GM12878 (cell line): ENCODE results near the gene TFR2. TPM values are rescaled to one million over a fixed set of nuclear protein-coding genes. Genes with fewer than 3 reads are reported as not detected.
A peak's percentile ranks its signal among the peaks of the same experiment; 100 is the strongest.

Source experiments
- ATAC-seq: fragments of 200-7000 bp; cut with Tn5 transposase; 3 replicates; pipeline ENCODE4 v1.9.1; 2020; ENCODE audit warnings: mild to moderate bottlenecking, moderate library complexity
- BruUV-seq: library from RNA; stranded (reverse); fragments of 400-500 nt; replicated peaks from 2 replicates; lab custom pipeline; 2021; lab: Mats Ljungman, UMichigan
- CTCF ChIA-PET: fragments of 300-600 bp; sonication (Branson Sonifier 250); formaldehyde crosslinking; extraction: SDS; loops from one replicate; lab custom pipeline; 2021; ENCODE audit warnings: inconsistent platforms; lab: Yijun Ruan, JAX
- POLR2A ChIA-PET: fragments of 350-600 bp; formaldehyde crosslinking; extraction: SDS; loops from one replicate; lab custom pipeline; 2021; ENCODE audit warnings: inconsistent platforms; lab: Charles Lee
- RAD21 ChIA-PET: fragments of 300-600 bp; sonication (Branson Sonifier 250); formaldehyde crosslinking; loops from one replicate; lab custom pipeline; 2023; ENCODE audit warnings: antibody characterized with exemption; ENCODE audit not compliant: unreplicated experiment; lab: Charles Lee
- SMC1A ChIA-PET: fragments of 300-600 bp; sonication (Branson Sonifier 250); formaldehyde crosslinking; loops from one replicate; lab custom pipeline; 2023; ENCODE audit not compliant: unreplicated experiment, uncharacterized antibody; lab: Charles Lee
- DNase-seq: peaks from one replicate; pipeline ENCODE4 v3.0.0-alpha.2; 2011; ENCODE audit warnings: low read depth, low spot score
- FAIRE-seq: peaks from 3 replicates; lab custom pipeline; 2011; peaks lifted over from hg19 to GRCh38; lab: Jason Lieb, UNC
- H2AFZ ChIP-seq: 2 replicates; pipeline ENCODE4 v1.6.0; 2011; ENCODE audit warnings: low read depth, low read length, control low read depth; ENCODE audit not compliant: control insufficient read depth
- H3K27ac ChIP-seq: 2 replicates; pipeline ENCODE4 v1.5.1; 2011; ENCODE audit warnings: control low read depth; ENCODE audit not compliant: control insufficient read depth, insufficient read depth
- H3K27me3 ChIP-seq, 2 experiments: replicated peaks in 1 of 2; 2 replicates each; pipeline versions ENCODE4 v1.6.0 to v1.6.1; 2011; ENCODE audit warnings: low read length in 1 of 2; ENCODE audit not compliant: control insufficient read depth in 2 of 2, insufficient read depth in 2 of 2
- H3K36me3 ChIP-seq, 2 experiments: 2 replicates each; pipeline ENCODE4 v1.5.1; 2011; ENCODE audit warnings: low read length in 1 of 2; ENCODE audit not compliant: control insufficient read depth in 2 of 2, insufficient read depth in 2 of 2
- H3K4me1 ChIP-seq: 2 replicates; pipeline ENCODE4 v1.6.1; 2011; ENCODE audit warnings: mild to moderate bottlenecking, low read length, moderate library complexity, mixed read lengths; ENCODE audit not compliant: control insufficient read depth, insufficient read depth
- H3K4me2 ChIP-seq: 2 replicates; pipeline ENCODE4 v1.6.0; 2011; ENCODE audit warnings: control low read depth; ENCODE audit not compliant: control insufficient read depth, insufficient read depth
- H3K4me3 ChIP-seq: fragments of 200-600 bp; sonication (generic); 2 replicates; pipeline ENCODE4 v1.5.1; 2016
- H3K79me2 ChIP-seq: 2 replicates; pipeline ENCODE4 v1.6.0; 2011; ENCODE audit warnings: low read length; ENCODE audit not compliant: control insufficient read depth, insufficient read depth
- H3K9ac ChIP-seq: 2 replicates; pipeline ENCODE4 v1.8.0; 2011; ENCODE audit warnings: low read length, control low read depth, mixed read lengths; ENCODE audit not compliant: control insufficient read depth, insufficient read depth
- H3K9me3 ChIP-seq: replicated peaks from 3 replicates; pipeline ENCODE4 v1.5.1; 2011; ENCODE audit warnings: mild to moderate bottlenecking, low read length; ENCODE audit not compliant: control insufficient read depth, insufficient read depth
- H4K20me1 ChIP-seq: 2 replicates; pipeline ENCODE4 v1.6.0; 2011; ENCODE audit not compliant: control insufficient read depth, insufficient read depth
- BACH1 ChIP-seq: fragments of 450-650 bp; IDR thresholded peaks from 2 replicates; pipeline ENCODE4 v1.6.1; 2017; ENCODE audit warnings: mild to moderate bottlenecking, borderline replicate concordance
- EGR1 ChIP-seq, 2 experiments: IDR thresholded peaks; 1 replicate in 1 of 2; 2 replicates in 1 of 2; pipeline ENCODE4 v1.6.1; 2011 to 2012; ENCODE audit warnings: low read depth in 2 of 2, low read length in 2 of 2, borderline replicate concordance in 1 of 2, mild to moderate bottlenecking in 1 of 2, moderate library complexity in 1 of 2
- GATAD2B ChIP-seq: fragments of 450-650 bp; conservative IDR thresholded peaks from 2 replicates; pipeline ENCODE4 v1.6.1; 2017; ENCODE audit warnings: low read depth, mild to moderate bottlenecking, moderate library complexity
- IKZF2 ChIP-seq, 2 experiments: fragments of 450-650 bp; IDR thresholded peaks; 2 replicates each; pipeline ENCODE4 v1.6.1; 2017; ENCODE audit warnings: mild to moderate bottlenecking in 2 of 2, moderate library complexity in 2 of 2
- JUNB ChIP-seq: IDR thresholded peaks from 2 replicates; pipeline ENCODE4 v1.6.1; 2016; ENCODE audit warnings: antibody characterized with exemption, mild to moderate bottlenecking
- SMARCA5 ChIP-seq: fragments of 450-650 bp; IDR thresholded peaks from 2 replicates; pipeline ENCODE4 v1.6.1; 2017; ENCODE audit warnings: mild to moderate bottlenecking
- ZNF207 ChIP-seq: fragments of 450-650 bp; IDR thresholded peaks from 2 replicates; pipeline ENCODE4 v1.6.1; 2014; ENCODE audit warnings: antibody characterized with exemption, mild to moderate bottlenecking, borderline replicate concordance
- ZSCAN29 ChIP-seq: fragments of 450-650 bp; IDR thresholded peaks from 2 replicates; pipeline ENCODE4 v1.6.1; 2017; ENCODE audit warnings: mild to moderate bottlenecking, moderate library complexity
- WGBS: methylation state at CpG from one replicate; pipeline ENCODE4 v1.1.6; 2016; ENCODE audit warnings: low lambda C conversion rate; ENCODE audit not compliant: insufficient replicate concordance, insufficient coverage; ENCODE audit errors: missing lambda C conversion rate; 5-methylcytosine and 5-hydroxymethylcytosine counted together
- in situ Hi-C: fragments of 300-500 bp; cut with MboI; formaldehyde crosslinking; loops from 9 replicates; pipeline ENCODE4 v1.14.3; 2018; ENCODE audit warnings: mixed read lengths
- intact Hi-C: fragments of 100-400 bp; cut with micrococcal nuclease; formaldehyde crosslinking; loops from one replicate; pipeline ENCODE4 v1.14.2; 2022; ENCODE audit not compliant: unreplicated experiment
- polyA plus RNA-seq, 11 experiments: library from polyadenylated mRNA; depleted of rRNA in 4 of 11; unstranded in 6 of 11; stranded (reverse) in 5 of 11; fragments of >200 nt; fragmentation: Nextera tagmentation in 4 of 11; fragmentation: Illumina TruSeq in 1 of 11; extraction: Ambion mirVana in 4 of 11; extraction: Trizol in 1 of 11; gene quantifications; 1 replicate in 1 of 11; 2 replicates in 10 of 11; pipeline versions ENCODE4 v1.2.1 to v1.2.3, GENCODE V29; 2011 to 2016; ENCODE audit warnings: inconsistent platforms in 2 of 11, missing spikeins in 2 of 11, low read depth in 1 of 11
- total RNA-seq, 4 experiments: library from RNA; depleted of rRNA in 3 of 4; stranded (reverse); fragments of >200 nt in 3 of 4; fragmentation: Illumina TruSeq in 1 of 4; extraction: Trizol in 1 of 4; gene quantifications; 2 replicates each; pipeline versions ENCODE4 v1.2.1 to v1.2.3, GENCODE V29; 2013 to 2021
- TF ChIP-seq, protein P1 (sequence below): fragments of 450-650 bp; IDR thresholded peaks from 2 replicates; pipeline ENCODE4 v1.6.1; 2017; ENCODE audit warnings: mild to moderate bottlenecking, moderate library complexity
- TF ChIP-seq, protein P2 (sequence below), 3 experiments: IDR thresholded peaks in 2 of 3; conservative IDR thresholded peaks in 1 of 3; 2 replicates each; pipeline ENCODE4 v1.5.1; 2011; ENCODE audit warnings: low read depth in 3 of 3, low read length in 3 of 3, mild to moderate bottlenecking in 3 of 3, control low read depth in 2 of 3, moderate library complexity in 2 of 3, inconsistent platforms in 1 of 3, mixed read lengths in 1 of 3; ENCODE audit not compliant: control insufficient read depth in 2 of 3, insufficient read depth in 1 of 3; ENCODE audit errors: extremely low read depth in 1 of 3
- TF ChIP-seq, protein P3 (sequence below): fragments of 450-650 bp; formaldehyde crosslinking; IDR thresholded peaks from 2 replicates; pipeline ENCODE4 v1.5.0; 2022; ENCODE audit warnings: mild to moderate bottlenecking, missing genetic modification characterization

TFR2 gene
- total and polyA plus RNA-seq, 10 of the 15 experiments (the other 5 are each of a cell fraction or from before 2014, with no cell fraction given): 0.30 to 7.2 (median 1.8) TPM

DNA sequence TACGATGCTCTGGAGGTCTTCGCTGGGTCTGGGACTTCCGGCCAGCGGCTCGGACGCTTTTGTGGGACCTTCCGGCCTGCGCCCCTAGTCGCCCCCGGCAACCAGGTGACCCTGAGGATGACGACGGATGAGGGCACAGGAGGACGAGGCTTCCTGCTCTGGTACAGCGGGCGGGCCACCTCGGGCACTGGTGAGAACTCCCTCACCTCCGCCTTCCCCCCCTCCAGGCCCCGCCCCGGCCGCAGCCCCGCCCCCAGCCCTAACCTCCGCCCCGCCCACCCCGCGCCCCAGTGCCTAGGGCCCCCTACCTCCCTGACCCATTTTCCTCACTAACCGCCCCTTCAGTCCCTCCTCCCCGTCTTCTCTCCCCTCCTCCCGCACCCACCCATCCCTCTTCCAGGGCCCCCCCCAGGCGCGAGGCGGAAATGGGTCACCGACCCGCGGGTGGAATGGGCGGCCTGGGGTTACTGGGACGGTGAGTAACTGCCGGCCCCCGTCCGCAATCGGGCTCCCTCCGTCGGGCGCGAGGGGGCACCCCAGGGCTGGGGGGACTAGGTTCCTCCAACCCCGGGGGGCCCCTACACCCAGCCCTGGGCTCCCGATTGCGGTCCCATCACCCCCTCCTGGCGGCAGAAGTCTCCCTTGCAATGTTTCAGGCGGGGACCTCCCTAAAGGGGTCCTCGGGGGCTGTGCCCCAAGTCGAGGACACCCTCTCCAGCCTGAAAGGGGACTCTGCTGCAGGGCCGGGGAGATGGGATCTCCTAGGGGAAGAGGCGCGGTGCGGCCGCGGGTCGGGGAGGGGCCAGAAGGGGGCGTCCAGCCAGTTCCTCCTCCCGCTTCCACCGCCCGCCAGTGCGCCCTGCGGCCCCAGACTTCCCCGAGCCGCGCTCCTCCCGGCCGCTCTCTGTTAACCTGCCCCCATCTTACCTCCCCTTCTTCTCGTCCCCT is 37.0 kb downstream of the TFR2 start:
- BruUV-seq: no TSS peak
- TF ChIP-seq, protein P1, sequence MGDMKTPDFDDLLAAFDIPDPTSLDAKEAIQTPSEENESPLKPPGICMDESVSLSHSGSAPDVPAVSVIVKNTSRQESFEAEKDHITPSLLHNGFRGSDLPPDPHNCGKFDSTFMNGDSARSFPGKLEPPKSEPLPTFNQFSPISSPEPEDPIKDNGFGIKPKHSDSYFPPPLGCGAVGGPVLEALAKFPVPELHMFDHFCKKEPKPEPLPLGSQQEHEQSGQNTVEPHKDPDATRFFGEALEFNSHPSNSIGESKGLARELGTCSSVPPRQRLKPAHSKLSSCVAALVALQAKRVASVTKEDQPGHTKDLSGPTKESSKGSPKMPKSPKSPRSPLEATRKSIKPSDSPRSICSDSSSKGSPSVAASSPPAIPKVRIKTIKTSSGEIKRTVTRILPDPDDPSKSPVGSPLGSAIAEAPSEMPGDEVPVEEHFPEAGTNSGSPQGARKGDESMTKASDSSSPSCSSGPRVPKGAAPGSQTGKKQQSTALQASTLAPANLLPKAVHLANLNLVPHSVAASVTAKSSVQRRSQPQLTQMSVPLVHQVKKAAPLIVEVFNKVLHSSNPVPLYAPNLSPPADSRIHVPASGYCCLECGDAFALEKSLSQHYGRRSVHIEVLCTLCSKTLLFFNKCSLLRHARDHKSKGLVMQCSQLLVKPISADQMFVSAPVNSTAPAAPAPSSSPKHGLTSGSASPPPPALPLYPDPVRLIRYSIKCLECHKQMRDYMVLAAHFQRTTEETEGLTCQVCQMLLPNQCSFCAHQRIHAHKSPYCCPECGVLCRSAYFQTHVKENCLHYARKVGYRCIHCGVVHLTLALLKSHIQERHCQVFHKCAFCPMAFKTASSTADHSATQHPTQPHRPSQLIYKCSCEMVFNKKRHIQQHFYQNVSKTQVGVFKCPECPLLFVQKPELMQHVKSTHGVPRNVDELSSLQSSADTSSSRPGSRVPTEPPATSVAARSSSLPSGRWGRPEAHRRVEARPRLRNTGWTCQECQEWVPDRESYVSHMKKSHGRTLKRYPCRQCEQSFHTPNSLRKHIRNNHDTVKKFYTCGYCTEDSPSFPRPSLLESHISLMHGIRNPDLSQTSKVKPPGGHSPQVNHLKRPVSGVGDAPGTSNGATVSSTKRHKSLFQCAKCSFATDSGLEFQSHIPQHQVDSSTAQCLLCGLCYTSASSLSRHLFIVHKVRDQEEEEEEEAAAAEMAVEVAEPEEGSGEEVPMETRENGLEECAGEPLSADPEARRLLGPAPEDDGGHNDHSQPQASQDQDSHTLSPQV: no peak
- TF ChIP-seq JUNB (no peak), IKZF2 (IDR thresholded peaks at IDR 0.05) (peak; percentile 36 to 58; a peak in 2 of 4 replicates), SMARCA5 (0 out of 2 replicates have a peak, but pooled peaks have one; percentile 42), ZNF207 (peak; percentile 61; the same call in 1 of the 2 replicates), BACH1 (0 out of 2 replicates have a peak, but pooled peaks have one; percentile 42), EGR1 (IDR thresholded peaks at IDR 0.05; ENCODE audit: borderline replicate concordance in 1 of 2, low read depth in 2 of 2, low read length in 2 of 2) (0 out of 3 replicates have a peak, but pooled peaks of 1 of the 2 experiments have one; percentile 18), GATAD2B (peak; percentile 73), ZSCAN29 (no peak)
- TF ChIP-seq, protein P2, sequence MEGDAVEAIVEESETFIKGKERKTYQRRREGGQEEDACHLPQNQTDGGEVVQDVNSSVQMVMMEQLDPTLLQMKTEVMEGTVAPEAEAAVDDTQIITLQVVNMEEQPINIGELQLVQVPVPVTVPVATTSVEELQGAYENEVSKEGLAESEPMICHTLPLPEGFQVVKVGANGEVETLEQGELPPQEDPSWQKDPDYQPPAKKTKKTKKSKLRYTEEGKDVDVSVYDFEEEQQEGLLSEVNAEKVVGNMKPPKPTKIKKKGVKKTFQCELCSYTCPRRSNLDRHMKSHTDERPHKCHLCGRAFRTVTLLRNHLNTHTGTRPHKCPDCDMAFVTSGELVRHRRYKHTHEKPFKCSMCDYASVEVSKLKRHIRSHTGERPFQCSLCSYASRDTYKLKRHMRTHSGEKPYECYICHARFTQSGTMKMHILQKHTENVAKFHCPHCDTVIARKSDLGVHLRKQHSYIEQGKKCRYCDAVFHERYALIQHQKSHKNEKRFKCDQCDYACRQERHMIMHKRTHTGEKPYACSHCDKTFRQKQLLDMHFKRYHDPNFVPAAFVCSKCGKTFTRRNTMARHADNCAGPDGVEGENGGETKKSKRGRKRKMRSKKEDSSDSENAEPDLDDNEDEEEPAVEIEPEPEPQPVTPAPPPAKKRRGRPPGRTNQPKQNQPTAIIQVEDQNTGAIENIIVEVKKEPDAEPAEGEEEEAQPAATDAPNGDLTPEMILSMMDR (IDR thresholded peaks at IDR 0.05 in 2 of 3, conservative IDR thresholded peaks at IDR 0.05 in 1 of 3; ENCODE audit: control insufficient read depth in 2 of 3, extremely low read depth in 1 of 3, insufficient read depth in 1 of 3, low read depth in 3 of 3, low read length in 3 of 3): peak; percentile 33 to 45 (median 38)
- TF ChIP-seq, protein P3, sequence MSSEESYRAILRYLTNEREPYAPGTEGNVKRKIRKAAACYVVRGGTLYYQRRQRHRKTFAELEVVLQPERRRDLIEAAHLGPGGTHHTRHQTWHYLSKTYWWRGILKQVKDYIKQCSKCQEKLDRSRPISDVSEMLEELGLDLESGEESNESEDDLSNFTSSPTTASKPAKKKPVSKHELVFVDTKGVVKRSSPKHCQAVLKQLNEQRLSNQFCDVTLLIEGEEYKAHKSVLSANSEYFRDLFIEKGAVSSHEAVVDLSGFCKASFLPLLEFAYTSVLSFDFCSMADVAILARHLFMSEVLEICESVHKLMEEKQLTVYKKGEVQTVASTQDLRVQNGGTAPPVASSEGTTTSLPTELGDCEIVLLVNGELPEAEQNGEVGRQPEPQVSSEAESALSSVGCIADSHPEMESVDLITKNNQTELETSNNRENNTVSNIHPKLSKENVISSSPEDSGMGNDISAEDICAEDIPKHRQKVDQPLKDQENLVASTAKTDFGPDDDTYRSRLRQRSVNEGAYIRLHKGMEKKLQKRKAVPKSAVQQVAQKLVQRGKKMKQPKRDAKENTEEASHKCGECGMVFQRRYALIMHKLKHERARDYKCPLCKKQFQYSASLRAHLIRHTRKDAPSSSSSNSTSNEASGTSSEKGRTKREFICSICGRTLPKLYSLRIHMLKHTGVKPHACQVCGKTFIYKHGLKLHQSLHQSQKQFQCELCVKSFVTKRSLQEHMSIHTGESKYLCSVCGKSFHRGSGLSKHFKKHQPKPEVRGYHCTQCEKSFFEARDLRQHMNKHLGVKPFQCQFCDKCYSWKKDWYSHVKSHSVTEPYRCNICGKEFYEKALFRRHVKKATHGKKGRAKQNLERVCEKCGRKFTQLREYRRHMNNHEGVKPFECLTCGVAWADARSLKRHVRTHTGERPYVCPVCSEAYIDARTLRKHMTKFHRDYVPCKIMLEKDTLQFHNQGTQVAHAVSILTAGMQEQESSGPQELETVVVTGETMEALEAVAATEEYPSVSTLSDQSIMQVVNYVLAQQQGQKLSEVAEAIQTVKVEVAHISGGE: no peak

More for the DNA sequence above, 37.0 kb downstream of the TFR2 start:
- ChIA-PET RAD21 (interaction anchor here (0.6 to 1.4 kb wide), 4 partner anchors 18 to 104 kb away, joined by 3 to 5 read pairs (median 4); partner anchors contain the start of genes FBXO24 and LRCH4), POLR2A (interaction anchor here (0.6 to 1.1 kb wide), 4 partner anchors 8 to 108 kb away, joined by 3 to 4 read pairs (median 4); partner anchors contain the start of gene MOSPD3), CTCF (interaction anchor here (0.7 to 2.2 kb wide), 5 partner anchors 8 to 101 kb away, joined by 3 to 6 read pairs (median 5); partner anchors contain the start of genes MOSPD3 and POP7), SMC1A (interaction anchor here (1.3 kb wide), 1 partner anchor 19 kb away, joined by 6 read pairs; the partner anchor contains the start of genes FBXO24 and LRCH4)
- FAIRE-seq (peak; percentile 49), ATAC-seq (peak; percentile 89), DNase-seq (no peak)
- 2% methylated on average over 40 of the region's 70 CpGs for WGBS
- no peaks in the 10 kb centered on the region for H3K9me3 ChIP-seq
- H3K27me3 ChIP-seq: peaks cover 2 to 5% of the 10 kb centered on the region in 2 experiments; a peak in 2 of 4 replicates
- peak overlapping the region; percentile 92 for H2AFZ ChIP-seq
- peak overlapping the region; percentile 73 for H3K4me3 ChIP-seq
- no peaks in the 10 kb centered on the region for H3K79me2 ChIP-seq
- H4K20me1 ChIP-seq: no peaks in the 10 kb centered on the region
- in situ Hi-C loops (no loop called here), intact Hi-C loops (no loop called here)
- peak overlapping the region; percentile 44; the same call in 1 of the 2 replicates for H3K9ac ChIP-seq
- peak overlapping the region; percentile 99 for H3K4me2 ChIP-seq
- H3K27ac ChIP-seq: no peak overlapping the region
- H3K4me1 ChIP-seq: peaks cover 10% of the 10 kb centered on the region
- no peaks in the 10 kb centered on the region for H3K36me3 ChIP-seq
